K562 (cell line): ENCODE data around the gene SGMS1.

Source experiments
- MED1 ChIP-seq: sonication (generic); formaldehyde crosslinking; IDR thresholded peaks from 2 replicates; pipeline ENCODE4 v1.8.1; 2023; ENCODE audit warnings: missing genetic modification reagents, borderline replicate concordance
- POLR2AphosphoS5 ChIP-seq: IDR thresholded peaks from 2 replicates; pipeline ENCODE4 v1.6.1; 2011; ENCODE audit warnings: mild to moderate bottlenecking, low read depth, low read length, moderate library complexity; ENCODE audit not compliant: control insufficient read depth, insufficient read depth
- TF ChIP-seq, protein P1 (sequence below): sonication (generic); formaldehyde crosslinking; IDR thresholded peaks from 2 replicates; pipeline ENCODE4 v1.8.1; 2023; ENCODE audit warnings: mild to moderate bottlenecking, missing genetic modification reagents

- TF ChIP-seq MED1 (CRISPR knock-in tag) (no peak), POLR2AphosphoS5 (no peak)
- TF ChIP-seq, protein P1, sequence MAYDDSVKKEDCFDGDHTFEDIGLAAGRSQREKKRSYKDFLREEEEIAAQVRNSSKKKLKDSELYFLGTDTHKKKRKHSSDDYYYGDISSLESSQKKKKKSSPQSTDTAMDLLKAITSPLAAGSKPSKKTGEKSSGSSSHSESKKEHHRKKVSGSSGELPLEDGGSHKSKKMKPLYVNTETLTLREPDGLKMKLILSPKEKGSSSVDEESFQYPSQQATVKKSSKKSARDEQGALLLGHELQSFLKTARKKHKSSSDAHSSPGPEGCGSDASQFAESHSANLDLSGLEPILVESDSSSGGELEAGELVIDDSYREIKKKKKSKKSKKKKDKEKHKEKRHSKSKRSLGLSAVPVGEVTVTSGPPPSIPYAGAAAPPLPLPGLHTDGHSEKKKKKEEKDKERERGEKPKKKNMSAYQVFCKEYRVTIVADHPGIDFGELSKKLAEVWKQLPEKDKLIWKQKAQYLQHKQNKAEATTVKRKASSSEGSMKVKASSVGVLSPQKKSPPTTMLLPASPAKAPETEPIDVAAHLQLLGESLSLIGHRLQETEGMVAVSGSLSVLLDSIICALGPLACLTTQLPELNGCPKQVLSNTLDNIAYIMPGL (CRISPR knock-in tag): no peak
Observed at GRCh38 chr10:50318129-50318528, 305.6 kb downstream of the SGMS1 start.
